H1 (cell line): ENCODE measurements around the gene RCAN3.

ENCODE experiments used
- CEBPB ChIP-seq: IDR thresholded peaks from 2 replicates; pipeline ENCODE4 v1.6.1; 2012; ENCODE audit warnings: low read depth, low read length
- CTCF ChIP-seq, 3 experiments: IDR thresholded peaks; 1 replicate in 2 of 3; 2 replicates in 1 of 3; pipeline versions ENCODE4 v1.5.1 to v1.6.1; 2011; ENCODE audit warnings: low read length in 3 of 3, mild to moderate bottlenecking in 3 of 3, inconsistent platforms in 2 of 3, low read depth in 1 of 3, moderate library complexity in 1 of 3; ENCODE audit not compliant: insufficient read depth in 1 of 3; ENCODE audit errors: control extremely low read depth in 1 of 3
- JUND ChIP-seq: IDR thresholded peaks from 2 replicates; pipeline ENCODE4 v1.6.1; 2011; ENCODE audit warnings: mild to moderate bottlenecking, improper control_type of control experiment, low read length
- KDM4A ChIP-seq: IDR thresholded peaks from one replicate; pipeline ENCODE4 v1.7.1; 2012; ENCODE audit warnings: low read depth, mild to moderate bottlenecking, moderate library complexity, low read length, inconsistent platforms; ENCODE audit not compliant: severe bottlenecking
- POLR2A ChIP-seq, 2 experiments: IDR thresholded peaks; 1 replicate in 1 of 2; 2 replicates in 1 of 2; pipeline ENCODE4 v1.6.1; 2011; ENCODE audit warnings: low read depth in 2 of 2, low read length in 2 of 2, mild to moderate bottlenecking in 2 of 2; ENCODE audit errors: control extremely low read depth in 1 of 2
- POLR2AphosphoS5 ChIP-seq: IDR thresholded peaks from 2 replicates; pipeline ENCODE4 v1.6.1; 2011; ENCODE audit warnings: low read depth, low read length
- SIN3A ChIP-seq, 2 experiments: IDR thresholded peaks in 1 of 2; conservative IDR thresholded peaks in 1 of 2; 2 replicates each; pipeline ENCODE4 v1.6.1; 2011 to 2012; ENCODE audit warnings: low read length in 2 of 2, improper control_type of control experiment in 1 of 2, low read depth in 1 of 2, mild to moderate bottlenecking in 1 of 2
- ZNF274 ChIP-seq: IDR thresholded peaks from 2 replicates; pipeline ENCODE4 v1.7.0; 2012; ENCODE audit warnings: low read length, borderline replicate concordance; ENCODE audit errors: extremely low read depth

- TF ChIP-seq POLR2A (IDR thresholded peaks at IDR 0.05; ENCODE audit: control extremely low read depth in 1 of 2, low read depth in 2 of 2, low read length in 2 of 2) = no peak
- TF ChIP-seq JUND = no peak
- no peak for TF ChIP-seq CTCF (IDR thresholded peaks at IDR 0.05; ENCODE audit: control extremely low read depth in 1 of 3, insufficient read depth in 1 of 3, low read depth in 1 of 3, low read length in 3 of 3)
- no peak for TF ChIP-seq SIN3A (conservative IDR thresholded peaks at IDR 0.05 in 1 of 2, IDR thresholded peaks at IDR 0.05 in 1 of 2; ENCODE audit: low read depth in 1 of 2, low read length in 2 of 2)
- no peak for TF ChIP-seq KDM4A
- no peak for TF ChIP-seq POLR2AphosphoS5
- no peak for TF ChIP-seq CEBPB
- no peak for TF ChIP-seq ZNF274
Measured at GRCh38 chr1:24560361-24560760, 57.7 kb downstream of the RCAN3 start.
